ENCODE measurements around the gene CKAP4.

The CKAP4 gene, protein sequence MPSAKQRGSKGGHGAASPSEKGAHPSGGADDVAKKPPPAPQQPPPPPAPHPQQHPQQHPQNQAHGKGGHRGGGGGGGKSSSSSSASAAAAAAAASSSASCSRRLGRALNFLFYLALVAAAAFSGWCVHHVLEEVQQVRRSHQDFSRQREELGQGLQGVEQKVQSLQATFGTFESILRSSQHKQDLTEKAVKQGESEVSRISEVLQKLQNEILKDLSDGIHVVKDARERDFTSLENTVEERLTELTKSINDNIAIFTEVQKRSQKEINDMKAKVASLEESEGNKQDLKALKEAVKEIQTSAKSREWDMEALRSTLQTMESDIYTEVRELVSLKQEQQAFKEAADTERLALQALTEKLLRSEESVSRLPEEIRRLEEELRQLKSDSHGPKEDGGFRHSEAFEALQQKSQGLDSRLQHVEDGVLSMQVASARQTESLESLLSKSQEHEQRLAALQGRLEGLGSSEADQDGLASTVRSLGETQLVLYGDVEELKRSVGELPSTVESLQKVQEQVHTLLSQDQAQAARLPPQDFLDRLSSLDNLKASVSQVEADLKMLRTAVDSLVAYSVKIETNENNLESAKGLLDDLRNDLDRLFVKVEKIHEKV

DNA sequence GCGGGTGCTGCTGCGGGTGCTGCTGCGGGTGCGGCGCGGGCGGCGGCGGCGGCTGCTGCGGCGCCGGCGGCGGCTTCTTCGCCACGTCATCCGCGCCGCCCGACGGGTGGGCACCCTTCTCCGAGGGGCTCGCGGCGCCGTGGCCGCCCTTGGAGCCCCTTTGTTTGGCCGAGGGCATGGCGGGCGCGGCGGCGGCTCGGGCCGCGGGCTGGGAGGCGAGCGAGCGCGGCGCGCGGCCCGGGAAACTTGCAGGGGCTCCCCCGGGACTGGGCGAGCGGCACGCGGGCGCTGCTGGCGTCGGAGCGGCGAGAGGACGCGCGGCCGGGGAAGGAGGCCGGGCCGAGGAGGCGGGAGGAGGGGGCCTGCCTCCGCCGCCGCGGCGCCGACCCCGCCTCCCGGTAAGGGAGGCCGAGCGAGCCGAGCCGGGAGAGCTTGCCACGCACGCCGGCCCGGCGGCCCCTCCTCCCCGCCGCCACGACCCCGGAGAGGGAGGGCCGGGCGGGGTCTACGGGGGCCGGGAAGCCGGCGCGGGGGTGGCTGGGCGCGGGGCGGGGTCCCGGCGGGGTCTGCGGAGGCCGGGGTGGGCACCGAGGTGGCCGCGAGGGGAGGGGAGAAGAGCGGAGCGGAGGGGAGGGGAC, at the start of gene CKAP4:
Gene CKAP4 (minus strand): TSS at position 347 of the 638 bp plus-strand sequence. CDS start 169 bp downstream, at position 178.
- DNase-seq (ENCODE audit: insufficient read length, low spot score) (peak; percentile 63), FAIRE-seq (no peak)
- TF ChIP-seq, protein P1, sequence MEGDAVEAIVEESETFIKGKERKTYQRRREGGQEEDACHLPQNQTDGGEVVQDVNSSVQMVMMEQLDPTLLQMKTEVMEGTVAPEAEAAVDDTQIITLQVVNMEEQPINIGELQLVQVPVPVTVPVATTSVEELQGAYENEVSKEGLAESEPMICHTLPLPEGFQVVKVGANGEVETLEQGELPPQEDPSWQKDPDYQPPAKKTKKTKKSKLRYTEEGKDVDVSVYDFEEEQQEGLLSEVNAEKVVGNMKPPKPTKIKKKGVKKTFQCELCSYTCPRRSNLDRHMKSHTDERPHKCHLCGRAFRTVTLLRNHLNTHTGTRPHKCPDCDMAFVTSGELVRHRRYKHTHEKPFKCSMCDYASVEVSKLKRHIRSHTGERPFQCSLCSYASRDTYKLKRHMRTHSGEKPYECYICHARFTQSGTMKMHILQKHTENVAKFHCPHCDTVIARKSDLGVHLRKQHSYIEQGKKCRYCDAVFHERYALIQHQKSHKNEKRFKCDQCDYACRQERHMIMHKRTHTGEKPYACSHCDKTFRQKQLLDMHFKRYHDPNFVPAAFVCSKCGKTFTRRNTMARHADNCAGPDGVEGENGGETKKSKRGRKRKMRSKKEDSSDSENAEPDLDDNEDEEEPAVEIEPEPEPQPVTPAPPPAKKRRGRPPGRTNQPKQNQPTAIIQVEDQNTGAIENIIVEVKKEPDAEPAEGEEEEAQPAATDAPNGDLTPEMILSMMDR (IDR thresholded peaks at IDR 0.05; ENCODE audit: insufficient read depth, missing control alignments) = no peak

DNA sequence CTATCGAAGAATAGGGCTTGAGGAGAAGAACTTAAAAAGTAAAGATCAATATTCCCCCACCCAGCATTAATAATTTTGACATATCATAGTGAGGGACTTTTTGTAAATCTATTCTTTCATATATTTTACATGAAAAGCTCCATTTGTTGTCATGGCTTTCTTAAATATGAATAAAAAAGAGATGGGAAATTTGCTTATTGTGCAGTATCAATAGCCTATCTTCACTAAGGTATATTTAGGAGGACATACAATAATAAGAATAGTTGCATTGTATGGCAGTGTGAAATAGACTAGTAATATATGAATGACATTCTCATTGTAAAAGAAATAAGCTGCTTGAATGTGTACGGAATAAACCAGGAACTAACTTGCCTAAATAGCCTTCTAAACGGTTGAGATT, 49.3 kb upstream of the CKAP4 start:
- FAIRE-seq (no peak), DNase-seq (ENCODE audit: insufficient read length, low spot score) (no peak)
- TF ChIP-seq, protein P1 (IDR thresholded peaks at IDR 0.05; ENCODE audit: insufficient read depth, missing control alignments) = no peak

DNA sequence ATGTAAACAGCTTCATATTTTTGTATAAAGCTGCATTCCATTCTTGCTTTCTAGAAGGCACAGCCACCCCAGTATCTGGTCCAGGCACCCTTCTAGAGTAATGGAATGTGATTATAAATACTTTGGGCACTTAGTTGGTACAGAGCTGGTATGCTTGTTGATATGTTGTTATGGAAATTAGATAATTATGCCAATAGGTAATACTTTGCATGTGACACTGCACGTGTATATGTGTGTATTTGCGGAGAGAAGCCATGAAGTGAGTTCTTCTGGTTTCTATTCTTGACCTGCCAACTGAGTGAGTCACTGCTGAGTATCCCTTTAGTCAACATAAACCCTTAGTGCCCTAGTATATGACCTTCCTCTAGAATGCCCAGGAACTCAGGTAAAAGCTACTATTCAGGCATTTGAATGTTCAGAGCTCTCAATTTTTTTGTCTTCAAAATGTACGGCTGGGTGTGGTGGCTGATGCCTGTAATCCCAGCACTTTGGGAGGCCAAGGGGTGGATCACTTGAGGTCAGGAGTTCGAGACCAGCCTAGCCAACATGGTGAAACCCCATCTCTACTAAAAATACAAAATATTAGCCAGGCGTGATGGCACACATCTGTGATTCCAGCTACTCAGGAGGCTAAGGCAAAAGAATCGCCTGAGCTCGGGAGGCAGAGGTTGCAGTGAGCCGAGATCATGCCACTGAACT, 48.5 kb upstream of the CKAP4 start:
- TF ChIP-seq, protein P1 (IDR thresholded peaks at IDR 0.05; ENCODE audit: insufficient read depth, missing control alignments) = no peak
- no peak for FAIRE-seq
- DNase-seq (ENCODE audit: insufficient read length, low spot score) = no peak

DNA sequence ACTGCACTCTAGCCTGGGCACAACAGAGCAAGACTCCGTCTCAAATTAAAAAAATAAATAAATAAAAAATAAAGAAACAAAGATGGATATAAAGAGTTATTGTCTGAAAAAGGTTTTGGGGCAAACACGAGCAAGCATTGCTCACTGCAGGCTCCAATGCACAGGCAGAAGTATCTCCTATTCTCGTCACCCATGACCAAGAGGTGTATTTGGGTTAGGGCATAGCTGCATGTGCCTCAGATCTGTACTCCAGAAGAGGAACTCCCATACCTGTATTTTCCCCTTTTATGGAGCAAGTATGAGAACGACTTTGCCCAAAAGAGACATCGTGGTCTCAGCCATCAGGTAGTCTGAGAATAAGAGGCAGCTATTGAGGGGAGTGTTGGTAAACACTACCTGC, 44.5 kb upstream of the CKAP4 start:
- FAIRE-seq (no peak), DNase-seq (ENCODE audit: insufficient read length, low spot score) (no peak)
- TF ChIP-seq, protein P1 (IDR thresholded peaks at IDR 0.05; ENCODE audit: insufficient read depth, missing control alignments) = no peak

DNA sequence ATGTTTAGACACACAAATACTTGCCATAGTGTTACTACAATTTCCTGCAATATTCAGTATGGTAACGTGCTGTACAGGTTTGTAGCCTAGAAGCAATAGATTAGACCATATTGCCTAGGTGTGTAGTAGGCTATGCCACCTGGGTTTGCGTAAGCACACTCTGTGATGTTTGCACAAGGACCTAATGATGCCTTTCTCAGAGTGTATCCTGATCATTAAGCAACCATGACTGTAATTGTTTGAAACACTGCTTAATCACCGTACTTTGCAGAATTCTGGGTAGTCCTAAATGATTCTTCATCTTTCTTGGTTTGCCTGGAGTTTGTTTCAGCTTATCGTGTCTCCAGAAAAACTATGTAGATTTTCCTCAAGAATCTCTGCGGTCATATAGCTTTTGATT, 43.5 kb upstream of the CKAP4 start:
- FAIRE-seq = no peak
- no peak for DNase-seq (ENCODE audit: insufficient read length, low spot score)
- TF ChIP-seq, protein P1 (IDR thresholded peaks at IDR 0.05; ENCODE audit: insufficient read depth, missing control alignments) = no peak

DNA sequence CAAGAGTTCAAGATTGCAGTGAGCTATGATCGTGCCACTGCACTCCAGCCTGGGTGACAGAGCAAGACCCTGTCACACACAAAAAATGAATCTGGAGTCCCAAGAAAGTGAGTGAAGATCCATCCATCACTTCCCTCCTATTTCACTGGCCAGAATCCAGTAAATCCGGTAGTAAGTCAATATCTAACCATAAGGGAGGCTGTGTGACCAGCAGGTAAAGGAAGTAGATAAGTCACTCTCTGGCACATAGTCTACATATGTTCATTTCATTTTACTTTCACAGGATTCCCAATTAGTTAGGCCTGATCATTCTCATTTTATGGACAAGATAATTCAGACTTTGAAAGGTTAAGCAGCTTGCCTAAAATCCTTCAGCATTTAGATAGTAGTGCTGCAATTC, 42.8 kb upstream of the CKAP4 start:
- no peak for FAIRE-seq
- TF ChIP-seq, protein P1 (IDR thresholded peaks at IDR 0.05; ENCODE audit: insufficient read depth, missing control alignments) = no peak
- no peak for DNase-seq (ENCODE audit: insufficient read length, low spot score)
